Naive thymus-derived CD4-positive, alpha-beta T cell (primary cell): ENCODE results near the gene CHRNA4. TPM values are rescaled to one million over a fixed set of nuclear protein-coding genes. Genes with fewer than 3 reads are reported as not detected.

ENCODE experiments used
- ATAC-seq: fragments of 150-1000 bp; cut with Tn5 transposase; 2 replicates; pipeline ENCODE4 v1.10.0; 2021; ENCODE audit warnings: mild to moderate bottlenecking, moderate library complexity
- CTCF ChIA-PET: fragments of 350-600 bp; sonication (Branson Sonifier 250); formaldehyde crosslinking; loops from one replicate; lab custom pipeline; 2021; ENCODE audit warnings: antibody characterized with exemption; lab: Charles Lee
- POLR2A ChIA-PET: fragments of 350-600 bp; sonication (Branson Sonifier 250); formaldehyde crosslinking; loops from one replicate; lab custom pipeline; 2021; ENCODE audit warnings: antibody characterized with exemption, inconsistent platforms; lab: Charles Lee
- DNase-seq, 9 donors: peaks; one replicate each; pipeline versions ENCODE4 v3.0.0 to v3.0.0-alpha.2; 2020 to 2022; ENCODE audit warnings: mixed read lengths in 1 of 9
- H3K27ac ChIP-seq: one replicate; pipeline ENCODE4 v1.7.0; 2013; ENCODE audit warnings: mild to moderate bottlenecking, low read depth, low read length, moderate library complexity
- H3K27me3 ChIP-seq, 2 donors: one replicate each; pipeline ENCODE4 v1.7.0; 2013; ENCODE audit warnings: low read length in 2 of 2, mild to moderate bottlenecking in 2 of 2, moderate library complexity in 2 of 2; ENCODE audit not compliant: control insufficient read depth in 2 of 2, insufficient read depth in 2 of 2
- H3K36me3 ChIP-seq, 3 experiments: 1 replicate in 2 of 3; 2 replicates in 1 of 3; pipeline ENCODE4 v1.7.0; 2013; ENCODE audit warnings: low read length in 3 of 3, mild to moderate bottlenecking in 3 of 3, moderate library complexity in 1 of 3; ENCODE audit not compliant: insufficient read depth in 3 of 3, control insufficient read depth in 2 of 3
- H3K4me1 ChIP-seq, 2 donors: one replicate each; pipeline ENCODE4 v1.7.0; 2013; ENCODE audit warnings: low read length in 2 of 2, mild to moderate bottlenecking in 2 of 2, moderate library complexity in 1 of 2; ENCODE audit not compliant: control insufficient read depth in 2 of 2, insufficient read depth in 2 of 2
- H3K4me3 ChIP-seq: 2 replicates; pipeline ENCODE4 v1.7.0; 2013; ENCODE audit warnings: mild to moderate bottlenecking, low read length
- H3K9me3 ChIP-seq, 3 experiments: 1 replicate in 2 of 3; 2 replicates in 1 of 3; pipeline ENCODE4 v1.7.0; 2013; ENCODE audit warnings: low read length in 3 of 3; ENCODE audit not compliant: control insufficient read depth in 2 of 3
- H3K27ac Mint-ChIP-seq, 9 donors: one replicate each; pipeline ENCODE4 v1.8.0; 2020 to 2022; ENCODE audit warnings: mixed read lengths in 9 of 9, mild to moderate bottlenecking in 8 of 9, moderate library complexity in 5 of 9, inconsistent platforms in 2 of 9
- H3K27me3 Mint-ChIP-seq, 5 donors: one replicate each; pipeline ENCODE4 v1.8.0; 2021 to 2022; ENCODE audit warnings: mixed read lengths in 5 of 5, mild to moderate bottlenecking in 1 of 5
- H3K36me3 Mint-ChIP-seq, 5 donors: one replicate each; pipeline ENCODE4 v1.8.0; 2020 to 2022; ENCODE audit warnings: mixed read lengths in 5 of 5, mild to moderate bottlenecking in 3 of 5, inconsistent platforms in 1 of 5
- H3K4me1 Mint-ChIP-seq, 7 donors: one replicate each; pipeline ENCODE4 v1.8.0; 2020 to 2022; ENCODE audit warnings: mixed read lengths in 7 of 7, mild to moderate bottlenecking in 3 of 7, inconsistent platforms in 1 of 7
- H3K4me3 Mint-ChIP-seq, 10 donors: one replicate each; pipeline ENCODE4 v1.8.0; 2020 to 2022; ENCODE audit warnings: mild to moderate bottlenecking in 10 of 10, mixed read lengths in 10 of 10, moderate library complexity in 6 of 10, inconsistent platforms in 2 of 10
- H3K9me3 Mint-ChIP-seq, 11 donors: one replicate each; pipeline ENCODE4 v1.8.0; 2020 to 2022; ENCODE audit warnings: mixed read lengths in 11 of 11, mild to moderate bottlenecking in 4 of 11, inconsistent platforms in 1 of 11, moderate library complexity in 1 of 11
- intact Hi-C, 2 donors: fragments of 100-400 bp; cut with micrococcal nuclease; formaldehyde crosslinking; loops; one replicate each; pipeline ENCODE4 v1.15.1; 2023
- polyA plus RNA-seq, 2 donors: library from polyadenylated mRNA; unstranded; fragments of 300-500 nt; fragmentation: Illumina TruSeq; gene quantifications; one replicate each; pipeline ENCODE4 v1.2.3, GENCODE V29; 2021
- total RNA-seq, 6 experiments: library from RNA in 5 of 6; stranded (reverse) in 5 of 6; gene quantifications; 1 replicate in 5 of 6; 2 replicates in 1 of 6; pipeline ENCODE4 v1.2.3 and lab custom pipeline; 2021 to 2026

The CHRNA4 gene
- total and polyA plus RNA-seq, 7 experiments from 2014 or later = not detected

DNA sequence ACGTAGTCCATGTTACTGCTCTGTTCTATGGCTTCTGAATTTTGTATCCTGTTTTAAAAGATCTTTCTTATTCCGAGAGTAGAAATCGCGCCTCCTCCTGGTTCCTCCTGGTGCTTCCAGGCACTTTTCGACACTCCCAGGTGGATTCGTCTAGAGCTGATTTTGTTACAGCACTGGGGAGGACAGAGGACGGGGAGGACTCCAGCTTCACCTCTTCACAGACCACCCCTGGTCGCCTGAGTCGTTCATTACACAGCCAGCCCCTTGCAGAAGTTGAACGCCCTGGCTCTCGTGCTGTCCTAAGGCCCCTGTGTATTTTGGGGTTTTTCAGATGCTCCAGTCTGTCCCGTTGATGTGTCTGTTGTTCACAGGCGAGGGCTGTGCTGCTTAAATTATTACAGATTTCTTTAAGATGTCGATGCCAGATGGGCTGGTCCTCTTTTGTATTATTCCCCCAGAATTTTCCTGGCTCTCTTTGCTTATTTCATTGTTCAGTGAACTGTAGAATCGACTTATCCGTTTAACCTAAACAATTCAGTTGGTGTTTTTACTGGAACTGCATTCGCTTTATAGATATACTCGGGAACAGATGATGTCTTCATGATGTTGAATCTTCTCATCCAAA lies 37.7 kb downstream of the CHRNA4 start:
- Histone ChIP-seq H3K4me3 (no peak overlapping the region), H3K4me1 (peaks cover 7 to 13% of the 10 kb centered on the region in 2 donors), H3K9me3 (no peaks in the 10 kb centered on the region), H3K27me3 (no peaks in the 10 kb centered on the region), H3K27ac (no peak overlapping the region), H3K36me3 (no peaks in the 10 kb centered on the region)
- ChIA-PET CTCF (no interaction called here), POLR2A (no interaction called here)
- peaks cover 0 to 4% (median 4%) of the 10 kb centered on the region in 5 donors for H3K27me3 Mint-ChIP-seq
- H3K4me1 Mint-ChIP-seq = peaks cover 0 to 12% (median 4%) of the 10 kb centered on the region in 7 donors
- H3K4me3 Mint-ChIP-seq = no peak overlapping the region
- intact Hi-C loops = no loop called here
- no peak for ATAC-seq
- no peaks in the 10 kb centered on the region for H3K36me3 Mint-ChIP-seq
- peaks cover 0 to 3% (median 0%) of the 10 kb centered on the region in 11 donors for H3K9me3 Mint-ChIP-seq
- no peak for DNase-seq
- H3K27ac Mint-ChIP-seq = peak overlapping the region in 1 of 9 donors; percentile 65

DNA sequence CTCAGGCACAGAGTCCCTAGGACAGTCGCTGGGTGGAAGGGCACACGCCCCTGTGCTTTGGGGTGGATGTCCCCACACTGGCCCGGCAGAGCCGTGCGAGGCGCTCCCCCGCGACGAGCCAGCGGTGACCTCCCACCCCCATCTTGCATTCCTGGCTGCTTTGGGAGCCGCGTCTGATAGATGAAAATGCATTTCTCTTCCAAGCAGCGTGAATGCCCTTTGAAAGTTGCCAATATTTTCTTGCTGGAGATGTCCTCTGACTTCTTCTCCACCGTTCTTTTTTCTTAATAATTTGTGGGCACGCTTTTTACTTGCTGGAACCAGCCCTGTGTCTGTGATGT lies 38.2 kb downstream of the CHRNA4 start:
- POLR2A ChIA-PET = no interaction called here

DNA sequence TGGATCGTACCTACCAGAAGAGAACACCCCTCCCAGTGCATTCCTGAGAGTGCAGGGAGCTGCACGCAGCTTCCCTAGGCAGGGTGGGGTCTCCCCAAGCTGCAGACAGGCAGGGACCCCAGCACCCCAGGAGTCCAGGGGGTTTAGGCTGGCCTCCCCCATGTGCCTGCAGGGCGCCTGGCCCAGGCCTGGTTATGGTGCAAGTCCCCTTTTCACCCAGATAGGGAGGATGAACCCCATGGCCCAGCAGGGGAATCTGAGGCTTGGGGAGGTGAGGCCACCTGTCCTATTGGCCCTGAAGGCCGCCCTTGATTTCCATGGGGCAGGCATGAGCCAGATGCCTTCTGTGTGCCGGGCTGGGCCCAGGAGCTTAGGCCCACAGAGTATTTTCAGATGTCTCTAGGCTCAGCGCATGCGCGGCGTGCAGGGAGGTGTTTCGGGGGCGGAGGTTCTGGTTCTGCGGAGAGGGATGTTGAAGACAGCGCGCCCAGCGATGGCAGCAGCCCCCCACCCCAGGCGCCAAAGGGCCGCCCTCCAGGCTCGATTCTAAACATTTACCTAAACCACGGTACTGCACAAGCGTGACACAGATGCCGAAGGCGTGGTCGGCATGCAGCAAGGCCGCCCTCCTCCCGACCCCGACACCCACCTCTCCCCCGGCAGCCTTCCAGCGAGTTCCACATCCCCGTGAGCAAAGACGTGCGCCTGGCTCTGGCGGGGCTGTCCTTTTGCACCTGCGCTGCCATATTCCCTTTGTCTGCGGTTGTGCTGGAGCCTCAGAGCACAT lies 38.8 kb downstream of the CHRNA4 start:
- H3K27me3 ChIP-seq = no peaks in the 10 kb centered on the region
- intact Hi-C loops = no loop called here
- ChIA-PET POLR2A (no interaction called here), CTCF (no interaction called here)
- H3K9me3 Mint-ChIP-seq = peaks cover 0 to 3% (median 0%) of the 10 kb centered on the region in 11 donors
- no peaks in the 10 kb centered on the region for H3K9me3 ChIP-seq
- no peaks in the 10 kb centered on the region for H3K36me3 ChIP-seq
- H3K4me3 Mint-ChIP-seq = no peak overlapping the region
- ATAC-seq = no peak
- H3K27me3 Mint-ChIP-seq = peaks cover 0 to 4% (median 4%) of the 10 kb centered on the region in 5 donors
- no peak overlapping the region for H3K4me3 ChIP-seq
- H3K4me1 ChIP-seq = peaks cover 7 to 13% of the 10 kb centered on the region in 2 donors
- H3K4me1 Mint-ChIP-seq = peaks cover 0 to 12% (median 4%) of the 10 kb centered on the region in 7 donors
- no peak for DNase-seq
- H3K27ac ChIP-seq = no peak overlapping the region
- H3K27ac Mint-ChIP-seq = no peak overlapping the region
- no peaks in the 10 kb centered on the region for H3K36me3 Mint-ChIP-seq

More for the DNA sequence above, 38.2 kb downstream of the CHRNA4 start:
- Mint-ChIP-seq H3K4me1 (peaks cover 0 to 12% (median 4%) of the 10 kb centered on the region in 7 donors), H3K27ac (no peak overlapping the region), H3K27me3 (peaks cover 0 to 4% (median 4%) of the 10 kb centered on the region in 5 donors), H3K36me3 (no peaks in the 10 kb centered on the region), H3K9me3 (peaks cover 0 to 3% (median 0%) of the 10 kb centered on the region in 11 donors), H3K4me3 (no peak overlapping the region)
- no peaks in the 10 kb centered on the region for H3K36me3 ChIP-seq
- no peak overlapping the region for H3K27ac ChIP-seq
- H3K27me3 ChIP-seq = no peaks in the 10 kb centered on the region
- peaks cover 7 to 13% of the 10 kb centered on the region in 2 donors for H3K4me1 ChIP-seq
- no peak overlapping the region for H3K4me3 ChIP-seq
- no peak for ATAC-seq
- intact Hi-C loops = no loop called here
- H3K9me3 ChIP-seq = no peaks in the 10 kb centered on the region
- CTCF ChIA-PET = no interaction called here
- no peak for DNase-seq

DNA sequence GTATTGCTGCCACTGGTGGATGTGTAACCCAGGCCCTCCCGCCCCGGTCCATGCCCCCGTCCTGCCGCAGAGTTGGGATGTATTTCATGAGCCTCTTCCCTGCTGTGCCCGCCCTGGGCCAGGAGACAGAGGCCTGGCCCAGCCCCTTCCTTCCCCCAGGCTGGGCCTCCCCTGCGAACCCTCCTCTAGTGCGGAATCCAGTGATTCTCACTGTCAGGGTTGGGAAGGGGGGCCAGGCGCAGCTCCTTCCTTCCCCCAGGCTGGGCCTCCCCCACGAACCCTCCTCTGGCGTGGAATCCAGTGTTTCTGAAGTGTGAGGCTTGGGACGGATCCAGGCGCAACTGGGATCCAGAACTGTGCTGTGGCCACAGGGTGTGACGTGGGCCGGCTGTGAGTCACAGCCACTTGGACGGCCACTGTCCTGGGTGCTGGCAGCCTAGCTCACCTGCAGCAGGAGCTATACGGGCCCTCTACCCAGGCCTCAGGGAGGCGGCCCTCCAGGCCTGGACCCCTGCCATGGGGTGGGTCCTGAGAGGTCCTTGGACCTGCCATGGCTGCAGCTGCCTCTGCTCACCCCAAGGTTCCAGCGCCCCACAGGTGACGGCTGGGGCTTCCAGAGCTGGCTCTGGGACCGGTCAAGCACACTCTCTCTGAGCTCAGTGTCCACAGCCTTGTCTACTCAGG lies 39.9 kb downstream of the CHRNA4 start:
- H3K9me3 ChIP-seq = no peaks in the 10 kb centered on the region
- Mint-ChIP-seq H3K9me3 (no peaks in the 10 kb centered on the region), H3K27ac (no peak overlapping the region), H3K27me3 (peaks cover 0 to 4% (median 4%) of the 10 kb centered on the region in 5 donors), H3K36me3 (no peaks in the 10 kb centered on the region), H3K4me3 (no peak overlapping the region), H3K4me1 (peaks cover 0 to 10% (median 0%) of the 10 kb centered on the region in 7 donors)
- ChIA-PET POLR2A (no interaction called here), CTCF (no interaction called here)
- H3K27ac ChIP-seq = no peak overlapping the region
- no peaks in the 10 kb centered on the region for H3K27me3 ChIP-seq
- ATAC-seq (no peak), DNase-seq (no peak)
- intact Hi-C loops = no loop called here
- peaks cover 2 to 5% of the 10 kb centered on the region in 2 donors for H3K4me1 ChIP-seq
- no peaks in the 10 kb centered on the region for H3K36me3 ChIP-seq
- H3K4me3 ChIP-seq = no peak overlapping the region

DNA sequence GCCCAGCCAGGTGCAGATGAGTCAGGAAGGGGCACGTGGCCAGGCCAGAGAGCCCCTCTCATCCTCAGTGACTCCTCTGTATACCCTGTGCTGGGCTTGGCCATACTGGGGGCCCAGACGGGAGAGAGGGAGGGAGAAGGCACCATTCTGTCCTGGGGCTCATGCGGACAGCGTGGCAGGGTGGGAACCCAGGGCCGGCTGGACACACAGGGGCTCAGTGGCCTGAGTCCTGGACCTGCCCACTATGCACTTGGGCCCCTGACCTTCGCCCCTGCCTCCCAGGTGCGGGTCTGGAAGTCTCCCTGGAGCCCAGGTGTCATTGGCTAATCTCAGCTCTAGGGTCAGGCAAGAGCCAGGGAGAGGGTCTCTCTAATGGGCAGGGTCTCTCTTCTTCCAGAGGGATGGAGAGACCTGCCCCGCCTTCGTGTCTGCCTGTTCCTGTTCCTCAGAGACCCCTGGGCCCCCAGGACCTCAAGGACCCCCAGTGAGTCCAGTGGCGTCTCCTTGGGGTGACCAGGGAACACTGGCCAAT lies 40.5 kb downstream of the CHRNA4 start:
- ATAC-seq (no peak), DNase-seq (no peak)
- Histone ChIP-seq H3K27me3 (no peaks in the 10 kb centered on the region), H3K9me3 (no peaks in the 10 kb centered on the region), H3K4me3 (no peak overlapping the region), H3K27ac (no peak overlapping the region), H3K4me1 (no peaks in the 10 kb centered on the region), H3K36me3 (no peaks in the 10 kb centered on the region)
- H3K4me1 Mint-ChIP-seq = peaks cover 0 to 7% (median 0%) of the 10 kb centered on the region in 7 donors
- H3K9me3 Mint-ChIP-seq = no peaks in the 10 kb centered on the region
- H3K27me3 Mint-ChIP-seq = peaks cover 1 to 4% (median 4%) of the 10 kb centered on the region in 5 donors
- no peaks in the 10 kb centered on the region for H3K36me3 Mint-ChIP-seq
- ChIA-PET CTCF (no interaction called here), POLR2A (no interaction called here)
- H3K27ac Mint-ChIP-seq = no peak overlapping the region
- intact Hi-C loops = no loop called here
- H3K4me3 Mint-ChIP-seq = no peak overlapping the region

DNA sequence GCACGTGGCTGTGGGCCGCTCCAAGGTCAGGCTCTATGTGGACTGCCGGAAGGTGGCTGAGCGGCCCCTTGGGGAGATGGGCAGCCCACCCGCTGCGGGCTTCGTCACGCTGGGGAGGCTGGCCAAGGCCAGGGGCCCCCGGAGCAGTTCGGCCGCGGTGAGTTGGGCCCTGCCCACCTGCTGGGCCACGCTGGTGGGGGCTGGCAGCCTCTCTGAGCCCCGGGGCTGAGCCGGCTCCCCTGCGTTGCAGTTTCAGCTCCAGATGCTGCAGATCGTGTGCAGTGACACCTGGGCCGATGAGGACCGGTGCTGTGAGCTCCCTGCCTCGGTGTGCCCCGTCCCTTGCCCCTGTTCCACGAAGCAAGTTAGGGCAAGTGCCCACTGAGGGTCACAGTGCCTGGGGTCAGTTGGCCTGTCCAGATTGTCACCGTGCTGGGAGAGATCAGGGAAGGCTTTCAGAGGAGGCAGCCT lies 41.1 kb downstream of the CHRNA4 start:
- Mint-ChIP-seq H3K9me3 (no peaks in the 10 kb centered on the region), H3K36me3 (no peaks in the 10 kb centered on the region), H3K4me1 (peaks cover 0 to 7% (median 0%) of the 10 kb centered on the region in 7 donors), H3K27me3 (peaks cover 2 to 4% (median 4%) of the 10 kb centered on the region in 5 donors), H3K27ac (no peak overlapping the region), H3K4me3 (no peak overlapping the region)
- CTCF ChIA-PET = no interaction called here
- ATAC-seq (no peak), DNase-seq (no peak)
- POLR2A ChIA-PET = no interaction called here
- H3K36me3 ChIP-seq = no peaks in the 10 kb centered on the region
- H3K4me1 ChIP-seq = no peaks in the 10 kb centered on the region
- no peak overlapping the region for H3K4me3 ChIP-seq
- H3K27me3 ChIP-seq = no peaks in the 10 kb centered on the region
- no peak overlapping the region for H3K27ac ChIP-seq
- H3K9me3 ChIP-seq = no peaks in the 10 kb centered on the region
- intact Hi-C loops = no loop called here
